Mesenchymal stem cell (in vitro differentiated cells and primary cell): ENCODE data around the gene RAB26.
"Not testable (repeated sequence)": the region's sequence is repeated elsewhere in the genome, so short reads cannot be mapped to it uniquely, and the experiment has no call there.

Source experiments
- DNase-seq: peaks from one replicate; pipeline ENCODE4 v3.0.0-alpha.2; 2013
- H2AFZ ChIP-seq: one replicate; pipeline ENCODE4 v1.6.1; 2013; ENCODE audit warnings: low read depth, mild to moderate bottlenecking, control low read depth, inconsistent platforms, low read length, moderate library complexity
- H2AK5ac ChIP-seq: 2 replicates; pipeline ENCODE4 v1.6.1; 2013; ENCODE audit warnings: low read length, moderate library complexity, mild to moderate bottlenecking, inconsistent platforms; ENCODE audit not compliant: severe bottlenecking
- H2BK120ac ChIP-seq: one replicate; pipeline ENCODE4 v1.6.1; 2013; ENCODE audit warnings: low read depth, mild to moderate bottlenecking, inconsistent platforms, low read length, moderate library complexity
- H2BK12ac ChIP-seq, 2 experiments: one replicate each; pipeline ENCODE4 v1.6.1; 2013; ENCODE audit warnings: inconsistent platforms in 2 of 2, low read length in 2 of 2, mild to moderate bottlenecking in 2 of 2, moderate library complexity in 2 of 2, control low read depth in 1 of 2
- H2BK15ac ChIP-seq: one replicate; pipeline ENCODE4 v1.6.1; 2013; ENCODE audit warnings: mild to moderate bottlenecking, low read depth, inconsistent platforms; ENCODE audit not compliant: poor library complexity, severe bottlenecking
- H2BK5ac ChIP-seq: 2 replicates; pipeline ENCODE4 v1.6.1; 2013; ENCODE audit warnings: low read depth, mild to moderate bottlenecking, low read length, control low read depth, inconsistent platforms; ENCODE audit not compliant: poor library complexity, severe bottlenecking
- H3K14ac ChIP-seq, 2 experiments: one replicate each; pipeline ENCODE4 v1.6.1; 2013; ENCODE audit warnings: inconsistent platforms in 2 of 2, low read length in 2 of 2, control low read depth in 1 of 2, mild to moderate bottlenecking in 1 of 2, moderate library complexity in 1 of 2
- H3K18ac ChIP-seq, 2 experiments: one replicate each; pipeline ENCODE4 v1.6.1; 2013; ENCODE audit warnings: inconsistent platforms in 2 of 2, low read length in 2 of 2, control low read depth in 1 of 2, low read depth in 1 of 2, mild to moderate bottlenecking in 1 of 2
- H3K23ac ChIP-seq, 2 experiments: one replicate each; pipeline ENCODE4 v1.6.1; 2013; ENCODE audit warnings: inconsistent platforms in 2 of 2, low read length in 2 of 2, mild to moderate bottlenecking in 2 of 2, moderate library complexity in 2 of 2, control low read depth in 1 of 2
- H3K27ac ChIP-seq: 2 replicates; pipeline ENCODE4 v1.5.1; 2013; ENCODE audit warnings: mild to moderate bottlenecking, moderate library complexity, low read length, control low read depth, inconsistent platforms; ENCODE audit not compliant: poor library complexity, severe bottlenecking
- H3K27me3 ChIP-seq, 2 experiments: 2 replicates each; pipeline versions ENCODE4 v1.6.1 to v1.7.0; 2013; ENCODE audit warnings: low read length in 2 of 2, mild to moderate bottlenecking in 2 of 2, moderate library complexity in 2 of 2, control low read depth in 1 of 2, inconsistent platforms in 1 of 2; ENCODE audit not compliant: control insufficient read depth in 1 of 2, insufficient read depth in 1 of 2
- H3K36me3 ChIP-seq, 2 experiments: 2 replicates each; pipeline versions ENCODE4 v1.6.1 to v1.7.0; 2013; ENCODE audit warnings: low read length in 2 of 2, control low read depth in 1 of 2, inconsistent platforms in 1 of 2, low read depth in 1 of 2, mild to moderate bottlenecking in 1 of 2; ENCODE audit not compliant: insufficient read depth in 2 of 2, control insufficient read depth in 1 of 2
- H3K4ac ChIP-seq, 2 experiments: one replicate each; pipeline ENCODE4 v1.6.1; 2013; ENCODE audit warnings: inconsistent platforms in 2 of 2, low read length in 2 of 2, mild to moderate bottlenecking in 2 of 2, moderate library complexity in 2 of 2, control low read depth in 1 of 2, low read depth in 1 of 2
- H3K4me1 ChIP-seq: 2 replicates; pipeline ENCODE4 v1.6.1; 2013; ENCODE audit warnings: low read depth, low read length, control low read depth; ENCODE audit not compliant: control insufficient read depth, insufficient read depth
- H3K4me2 ChIP-seq: 2 replicates; pipeline ENCODE4 v1.6.1; 2013; ENCODE audit warnings: low read length, mild to moderate bottlenecking, inconsistent platforms; ENCODE audit not compliant: poor library complexity, severe bottlenecking
- H3K4me3 ChIP-seq, 2 experiments: 2 replicates each; pipeline versions ENCODE4 v1.5.1 to v1.7.0; 2013; ENCODE audit warnings: low read length in 2 of 2, mild to moderate bottlenecking in 2 of 2, control low read depth in 1 of 2, low read depth in 1 of 2; ENCODE audit not compliant: insufficient read depth in 1 of 2
- H3K79me1 ChIP-seq: replicated peaks from 2 replicates; pipeline ENCODE4 v1.6.1; 2013; ENCODE audit warnings: mild to moderate bottlenecking, control low read depth, low read length, inconsistent platforms; ENCODE audit not compliant: poor library complexity, severe bottlenecking
- H3K9ac ChIP-seq: 2 replicates; pipeline ENCODE4 v1.7.0; 2013; ENCODE audit warnings: mild to moderate bottlenecking, low read length, moderate library complexity
- H3K9me3 ChIP-seq: 2 replicates; pipeline ENCODE4 v1.7.0; 2013; ENCODE audit warnings: mild to moderate bottlenecking, low read length; ENCODE audit not compliant: control insufficient read depth
- H4K8ac ChIP-seq: one replicate; pipeline ENCODE4 v1.6.1; 2013; ENCODE audit warnings: inconsistent platforms, mild to moderate bottlenecking, low read length, moderate library complexity
- H4K91ac ChIP-seq: one replicate; pipeline ENCODE4 v1.6.1; 2013; ENCODE audit warnings: mild to moderate bottlenecking, low read length, inconsistent platforms
- WGBS: methylation state at CpG from one replicate; pipeline ENCODE4 v1.1.7; 2013; ENCODE audit warnings: mixed read lengths; 5-methylcytosine and 5-hydroxymethylcytosine counted together

The RAB26 gene

GRCh38 chr16:2199095-2199494 is 50.7 kb downstream of the RAB26 start:
- Histone ChIP-seq H3K23ac (no peak overlapping the region), H3K4me3 (no peak overlapping the region), H3K4me2 (no peak overlapping the region), H2BK120ac (no peak overlapping the region), H3K36me3 (no peaks in the 10 kb centered on the region), H2AK5ac (no peak overlapping the region), H3K4ac (no peak overlapping the region), H4K8ac (no peak overlapping the region), H3K9ac (no peak overlapping the region), H3K14ac (no peak overlapping the region), H4K91ac (no peak overlapping the region), H3K79me1 (no peaks in the 10 kb centered on the region), H3K9me3 (peaks cover 6% of the 10 kb centered on the region), H2BK12ac (no peak overlapping the region), H3K4me1 (peaks cover 20% of the 10 kb centered on the region), H2BK5ac (no peak overlapping the region), H3K27me3 (peaks cover 51 to 53% of the 10 kb centered on the region in 2 experiments), H3K27ac (no peak overlapping the region), H2BK15ac (no peak overlapping the region), H3K18ac (no peak overlapping the region), H2AFZ (no peak overlapping the region)
- no peak for DNase-seq
- WGBS, result 88% methylated on average over 5 of the region's 5 CpGs

GRCh38 chr16:2199621-2200139 is 51.3 kb downstream of the RAB26 start:
- H3K23ac ChIP-seq, result no peak overlapping the region
- no peak overlapping the region for H3K9ac ChIP-seq
- H2BK15ac ChIP-seq, result no peak overlapping the region
- H4K91ac ChIP-seq, result no peak overlapping the region
- no peak for DNase-seq
- no peak overlapping the region for H2BK120ac ChIP-seq
- H3K79me1 ChIP-seq, result no peaks in the 10 kb centered on the region
- H2BK12ac ChIP-seq, result no peak overlapping the region
- H3K27ac ChIP-seq, result no peak overlapping the region
- H3K4me1 ChIP-seq, result peaks cover 22% of the 10 kb centered on the region
- no peak overlapping the region for H2AFZ ChIP-seq
- peaks cover 47 to 48% of the 10 kb centered on the region in 2 experiments for H3K27me3 ChIP-seq
- H3K18ac ChIP-seq, result no peak overlapping the region
- 75% methylated on average over 12 of the region's 14 CpGs for WGBS
- H3K36me3 ChIP-seq, result no peaks in the 10 kb centered on the region
- H2BK5ac ChIP-seq, result no peak overlapping the region
- no peak overlapping the region for H4K8ac ChIP-seq
- no peak overlapping the region for H3K14ac ChIP-seq
- peaks cover 6% of the 10 kb centered on the region for H3K9me3 ChIP-seq
- H3K4ac ChIP-seq, result no peak overlapping the region
- no peak overlapping the region for H2AK5ac ChIP-seq
- no peak overlapping the region for H3K4me3 ChIP-seq
- no peak overlapping the region for H3K4me2 ChIP-seq

- Histone ChIP-seq H4K8ac (no peak overlapping the region), H2BK12ac (no peak overlapping the region)
- 87% methylated on average over 6 of the region's 6 CpGs for WGBS
These were observed 51.9 kb downstream of the RAB26 start for GRCh38 chr16:2200313-2200712.

GRCh38 chr16:2203119-2203688 is 54.8 kb downstream of the RAB26 start:
- peaks cover 16% of the 10 kb centered on the region for H3K4me1 ChIP-seq
- not testable (repeated sequence) for H3K9me3 ChIP-seq, H3K9ac ChIP-seq, H3K4me3 ChIP-seq, H2BK5ac ChIP-seq, H4K91ac ChIP-seq, H2BK120ac ChIP-seq, H2AFZ ChIP-seq, H3K4me2 ChIP-seq, H3K23ac ChIP-seq, H2AK5ac ChIP-seq, H3K27ac ChIP-seq, H3K14ac ChIP-seq, H3K18ac ChIP-seq, DNase-seq, H4K8ac ChIP-seq, H2BK12ac ChIP-seq, H2BK15ac ChIP-seq
- peaks cover 15% of the 10 kb centered on the region for H3K79me1 ChIP-seq
- peaks cover 12 to 24% of the 10 kb centered on the region in 2 experiments for H3K36me3 ChIP-seq
- H3K4ac ChIP-seq, result peak overlapping the region in 1 of 2 experiments; percentile 35
- WGBS, result 100% methylated on average over 5 of the region's 8 CpGs
- H3K27me3 ChIP-seq, result peaks cover 22 to 24% of the 10 kb centered on the region in 2 experiments

More at GRCh38 chr16:2200313-2200712, 51.9 kb downstream of the RAB26 start:
- Histone ChIP-seq H2BK15ac (no peak overlapping the region), H3K27ac (no peak overlapping the region), H2AK5ac (no peak overlapping the region), H3K14ac (no peak overlapping the region), H3K27me3 (peaks cover 41% of the 10 kb centered on the region in 2 experiments), H3K4me3 (no peak overlapping the region), H3K79me1 (no peaks in the 10 kb centered on the region), H3K4ac (no peak overlapping the region), H3K4me2 (no peak overlapping the region), H2AFZ (no peak overlapping the region), H3K9me3 (peaks cover 6% of the 10 kb centered on the region), H3K18ac (no peak overlapping the region), H3K4me1 (peaks cover 19% of the 10 kb centered on the region), H3K23ac (no peak overlapping the region), H3K9ac (no peak overlapping the region), H2BK120ac (no peak overlapping the region), H2BK5ac (no peak overlapping the region), H3K36me3 (no peaks in the 10 kb centered on the region), H4K91ac (no peak overlapping the region)
- no peak for DNase-seq
